CD4-positive, alpha-beta T cell (primary cell): ENCODE data around the gene TCEA2. TPM values are rescaled to one million over a fixed set of nuclear protein-coding genes. Genes with fewer than 3 reads are reported as not detected.

ENCODE experiments used
- ATAC-seq: fragments of 200-7000 bp; cut with Tn5 transposase; one replicate; pipeline ENCODE4 v1.10.0; 2022; ENCODE audit warnings: mild to moderate bottlenecking; ENCODE audit not compliant: poor library complexity
- CTCF ChIA-PET: fragments of 350-600 bp; sonication (Branson Sonifier 250); formaldehyde crosslinking; loops from one replicate; lab custom pipeline; 2021; ENCODE audit warnings: antibody characterized with exemption, inconsistent platforms; lab: Charles Lee
- POLR2A ChIA-PET: fragments of 350-600 bp; sonication (Branson Sonifier 250); formaldehyde crosslinking; loops from one replicate; lab custom pipeline; 2021; ENCODE audit warnings: antibody characterized with exemption, inconsistent platforms; lab: Charles Lee
- DNase-seq, 14 experiments: peaks; one replicate each; pipeline ENCODE4 v3.0.0-alpha.2; 2013 to 2020; ENCODE audit warnings: mixed read lengths in 2 of 14
- H3K27ac ChIP-seq, 2 donors: one replicate each; pipeline versions ENCODE4 v1.5.1 to v1.7.0; 2013; ENCODE audit warnings: low read length in 2 of 2, low read depth in 1 of 2, mild to moderate bottlenecking in 1 of 2
- H3K27me3 ChIP-seq, 2 experiments: 1 replicate in 1 of 2; 2 replicates in 1 of 2; pipeline versions ENCODE4 v1.6.1 to v1.7.0; 2013; ENCODE audit warnings: low read length in 2 of 2, control low read depth in 1 of 2, mild to moderate bottlenecking in 1 of 2, moderate library complexity in 1 of 2; ENCODE audit not compliant: insufficient read depth in 2 of 2, control insufficient read depth in 1 of 2
- H3K36me3 ChIP-seq: one replicate; pipeline ENCODE4 v1.6.1; 2013; ENCODE audit warnings: low read length, control low read depth; ENCODE audit not compliant: insufficient read depth
- H3K4me1 ChIP-seq: one replicate; pipeline ENCODE4 v1.6.1; 2013; ENCODE audit warnings: low read length, control low read depth; ENCODE audit not compliant: insufficient read depth
- H3K4me3 ChIP-seq: one replicate; pipeline ENCODE4 v1.5.1; 2013; ENCODE audit warnings: mild to moderate bottlenecking, low read length, moderate library complexity
- H3K9me3 ChIP-seq, 2 experiments: 1 replicate in 1 of 2; 2 replicates in 1 of 2; pipeline versions ENCODE4 v1.6.1 to v1.7.0; 2013; ENCODE audit warnings: low read length in 2 of 2, mild to moderate bottlenecking in 2 of 2, control low read depth in 1 of 2, moderate library complexity in 1 of 2; ENCODE audit not compliant: control insufficient read depth in 1 of 2, insufficient read depth in 1 of 2
- H3K27ac Mint-ChIP-seq: one replicate; pipeline ENCODE4 v1.8.0; 2020; ENCODE audit warnings: mixed read lengths
- H3K27me3 Mint-ChIP-seq: one replicate; pipeline ENCODE4 v1.8.0; 2021; ENCODE audit warnings: mixed read lengths
- H3K36me3 Mint-ChIP-seq: one replicate; pipeline ENCODE4 v1.8.0; 2021; ENCODE audit warnings: low read depth, mixed read lengths
- H3K4me1 Mint-ChIP-seq: one replicate; pipeline ENCODE4 v1.8.0; 2021; ENCODE audit warnings: low read depth, mixed read lengths
- H3K4me3 Mint-ChIP-seq: one replicate; pipeline ENCODE4 v1.8.0; 2020; ENCODE audit warnings: mild to moderate bottlenecking, mixed read lengths
- H3K9me3 Mint-ChIP-seq: one replicate; pipeline ENCODE4 v1.8.0; 2020; ENCODE audit warnings: mixed read lengths
- CTCF ChIP-seq: fragments of 200-600 bp; IDR thresholded peaks from one replicate; pipeline ENCODE4 v1.8.0; 2022; ENCODE audit warnings: antibody characterized with exemption, mild to moderate bottlenecking
- intact Hi-C, 2 experiments: fragments of 100-400 bp; cut with DNase I in 1 of 2; cut with micrococcal nuclease in 1 of 2; formaldehyde crosslinking; loops; one replicate each; pipeline versions ENCODE4 v1.15.1 to v1.9.0; 2023 to 2025; cut with DNase I, micrococcal nuclease
- total RNA-seq, 174 experiments: library from RNA in 2 of 174; stranded (reverse) in 2 of 174; gene quantifications; one replicate each; pipeline ENCODE4 v1.2.3 and lab custom pipeline; 2021 to 2026

Gene TCEA2
- total RNA-seq, 2 experiments from 2014 or later, result 28.4 to 29.9 TPM

GRCh38 chr20:64080013-64080812 is 17.2 kb downstream of the TCEA2 start, which contains the start of gene OPRL1:
Gene OPRL1 (plus strand): TSS chr20:64080082. CDS start chr20:64092721, 12,639 bp downstream.
- H3K4me3 Mint-ChIP-seq, result peak within 1 kb of the TSS; percentile 91
- ATAC-seq (peak; percentile 23), DNase-seq (peak in 6 of 14 experiments; percentile 35 to 87 (median 44))
- Histone ChIP-seq H3K4me1 (peaks cover 67% of the 10 kb centered on the region), H3K27me3 (peaks cover 0 to 5% of the 10 kb centered on the region in 2 experiments), H3K36me3 (peaks cover 14% of the 10 kb centered on the region), H3K4me3 (peak within 1 kb of the TSS; percentile 93), H3K9me3 (no peaks in the 10 kb centered on the region), H3K27ac (peak within 1 kb of the TSS; percentile 61 to 80)
- peak within 1 kb of the TSS; percentile 86 for H3K27ac Mint-ChIP-seq
- POLR2A ChIA-PET, result interaction anchor here (0.7 to 3.7 kb wide), 11 partner anchors 10 to 185 kb away, joined by 3 to 30 read pairs (median 6); partner anchors contain the start of genes DNAJC5, PCMTD2, PRPF6 and TCEA2
- H3K4me1 Mint-ChIP-seq, result peaks cover 47% of the 10 kb centered on the region
- H3K9me3 Mint-ChIP-seq, result no peaks in the 10 kb centered on the region
- intact Hi-C loops, result loop anchor here in 1 of 2 experiments (2.0 to 5.0 kb wide), 2 partner anchors 41 to 172 kb away; no protein-coding TSS in a partner anchor
- H3K36me3 Mint-ChIP-seq, result peaks cover 14% of the 10 kb centered on the region
- no peak for TF ChIP-seq CTCF
- CTCF ChIA-PET, result interaction anchor here (1.0 to 1.2 kb wide), 3 partner anchors 22 to 106 kb away, joined by 3 read pairs; no protein-coding TSS in a partner anchor
- H3K27me3 Mint-ChIP-seq, result no peaks in the 10 kb centered on the region

GRCh38 chr20:64080813-64081623 is 18.0 kb downstream of the TCEA2 start:
- H3K9me3 ChIP-seq, result no peaks in the 10 kb centered on the region
- H3K4me1 ChIP-seq, result peaks cover 66% of the 10 kb centered on the region
- ATAC-seq, result no peak
- H3K27ac Mint-ChIP-seq, result peak overlapping the region; percentile 78
- ChIA-PET POLR2A (interaction anchor here (1.3 to 3.7 kb wide), 2 partner anchors 42 to 217 kb away, joined by 5 to 30 read pairs; partner anchors contain the start of gene TPD52L2), CTCF (interaction anchor here (1.0 kb wide), 1 partner anchor 107 kb away, joined by 3 read pairs; no protein-coding TSS in a partner anchor)
- H3K27ac ChIP-seq, result peak overlapping the region in 1 of 2 donors; percentile 78
- TF ChIP-seq CTCF, result no peak
- H3K4me3 ChIP-seq, result peak overlapping the region; percentile 57
- peaks cover 6% of the 10 kb centered on the region for H3K36me3 Mint-ChIP-seq
- no peaks in the 10 kb centered on the region for H3K9me3 Mint-ChIP-seq
- intact Hi-C loops, result loop anchor here in 1 of 2 experiments (2.0 to 5.0 kb wide), 2 partner anchors 42 to 171 kb away; no protein-coding TSS in a partner anchor
- peaks cover 0 to 5% of the 10 kb centered on the region in 2 experiments for H3K27me3 ChIP-seq
- no peak for DNase-seq
- peak overlapping the region; percentile 85 for H3K4me3 Mint-ChIP-seq
- H3K4me1 Mint-ChIP-seq, result peaks cover 47% of the 10 kb centered on the region
- H3K36me3 ChIP-seq, result peaks cover 8% of the 10 kb centered on the region
- H3K27me3 Mint-ChIP-seq, result no peaks in the 10 kb centered on the region

GRCh38 chr20:64081624-64081964 is 18.6 kb downstream of the TCEA2 start:
- H3K27ac ChIP-seq, result no peak overlapping the region
- ChIA-PET CTCF (interaction anchor here (2.6 kb wide), 1 partner anchor 40 kb away, joined by 25 read pairs; no protein-coding TSS in a partner anchor), POLR2A (interaction anchor here (1.3 kb wide), 1 partner anchor 217 kb away, joined by 5 read pairs; the partner anchor contains the start of gene TPD52L2)
- H3K27me3 ChIP-seq, result peaks cover 0 to 5% of the 10 kb centered on the region in 2 experiments
- TF ChIP-seq CTCF, result no peak
- H3K4me3 Mint-ChIP-seq, result peak overlapping the region; percentile 85
- peaks cover 60% of the 10 kb centered on the region for H3K4me1 ChIP-seq
- H3K4me3 ChIP-seq, result no peak overlapping the region
- no peaks in the 10 kb centered on the region for H3K27me3 Mint-ChIP-seq
- intact Hi-C loops, result loop anchor here in 1 of 2 experiments (2.0 to 5.0 kb wide), 2 partner anchors 43 to 171 kb away; no protein-coding TSS in a partner anchor
- H3K27ac Mint-ChIP-seq, result peak overlapping the region; percentile 78
- peaks cover 5% of the 10 kb centered on the region for H3K36me3 Mint-ChIP-seq
- H3K9me3 ChIP-seq, result peaks cover 0 to 1% of the 10 kb centered on the region in 2 experiments
- DNase-seq, result peak in 1 of 14 experiments; percentile 23
- ATAC-seq, result no peak
- no peaks in the 10 kb centered on the region for H3K9me3 Mint-ChIP-seq
- H3K36me3 ChIP-seq, result peaks cover 2% of the 10 kb centered on the region
- peaks cover 47% of the 10 kb centered on the region for H3K4me1 Mint-ChIP-seq
